Activated naive CD8-positive, alpha-beta T cell treated with anti-CD3 and anti-CD28 coated beads for 36 hours (primary cell): Measurements from ENCODE around the gene RAPGEF5. TPM values are rescaled to one million over a fixed set of nuclear protein-coding genes. Genes with fewer than 3 reads are reported as not detected.
"Not testable (repeated sequence)": the region's sequence is repeated elsewhere in the genome, so short reads cannot be mapped to it uniquely, and the experiment has no call there.

Experiments
- DNase-seq: peaks from one replicate; pipeline ENCODE4 v3.0.0; 2021
- H3K27ac Mint-ChIP-seq: one replicate; pipeline ENCODE4 v1.8.0; 2022; ENCODE audit warnings: mild to moderate bottlenecking, moderate library complexity, mixed read lengths
- H3K27me3 Mint-ChIP-seq: one replicate; pipeline ENCODE4 v1.8.0; 2022; ENCODE audit warnings: mild to moderate bottlenecking, mixed read lengths
- H3K36me3 Mint-ChIP-seq: one replicate; pipeline ENCODE4 v1.8.0; 2021; ENCODE audit warnings: mild to moderate bottlenecking, mixed read lengths
- H3K4me1 Mint-ChIP-seq: one replicate; pipeline ENCODE4 v1.8.0; 2021; ENCODE audit warnings: mixed read lengths
- H3K4me3 Mint-ChIP-seq: one replicate; pipeline ENCODE4 v1.8.0; 2022; ENCODE audit warnings: mild to moderate bottlenecking, moderate library complexity, mixed read lengths
- H3K9me3 Mint-ChIP-seq: one replicate; pipeline ENCODE4 v1.8.0; 2022; ENCODE audit warnings: mixed read lengths
- total RNA-seq, 2 experiments: library from RNA; stranded (reverse); gene quantifications; one replicate each; pipeline ENCODE4 v1.2.3, GENCODE V29; 2021

Gene RAPGEF5
- total RNA-seq, 2 experiments from 2014 or later, result 0.54 to 0.82 TPM

DNA sequence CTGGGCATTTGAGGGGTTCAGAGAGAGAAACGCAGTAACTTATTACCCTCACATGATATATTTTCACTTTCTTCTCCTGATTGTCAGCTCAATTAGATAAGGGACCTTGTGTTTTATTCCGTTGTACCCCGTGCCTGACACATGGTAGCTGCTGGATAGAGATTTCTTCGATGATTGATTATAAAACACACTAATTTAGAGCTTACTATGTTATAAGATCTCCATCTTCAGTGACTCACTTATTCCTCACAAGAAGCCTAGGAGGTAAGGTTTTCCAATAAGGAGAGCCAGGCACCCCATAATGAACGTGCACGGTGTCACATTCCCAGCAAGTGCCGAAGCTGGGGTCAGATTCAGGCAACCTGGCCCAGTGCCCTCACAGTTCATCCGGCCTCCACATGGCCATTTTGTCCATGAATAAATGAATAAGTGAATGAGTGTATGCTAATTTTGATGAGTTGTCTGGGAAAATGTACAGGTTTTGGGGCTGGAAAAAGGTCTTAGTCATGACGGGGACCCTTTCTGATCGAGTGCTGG, 273.2 kb downstream of the RAPGEF5 start:
- Mint-ChIP-seq H3K4me3 (peak overlapping the region; percentile 71), H3K27ac (no peak overlapping the region), H3K27me3 (peaks cover 34% of the 10 kb centered on the region), H3K36me3 (no peaks in the 10 kb centered on the region), H3K9me3 (no peaks in the 10 kb centered on the region), H3K4me1 (peaks cover 15% of the 10 kb centered on the region)
- DNase-seq, result no peak

GRCh38 chr7:22082886-22083703, 273.9 kb downstream of the RAPGEF5 start:
- DNase-seq, result peak; percentile 88
- no peak overlapping the region for H3K27ac Mint-ChIP-seq
- peaks cover 41% of the 10 kb centered on the region for H3K27me3 Mint-ChIP-seq
- peaks cover 15% of the 10 kb centered on the region for H3K4me1 Mint-ChIP-seq
- no peaks in the 10 kb centered on the region for H3K36me3 Mint-ChIP-seq
- H3K4me3 Mint-ChIP-seq, result peak overlapping the region; percentile 71
- H3K9me3 Mint-ChIP-seq, result no peaks in the 10 kb centered on the region

DNA sequence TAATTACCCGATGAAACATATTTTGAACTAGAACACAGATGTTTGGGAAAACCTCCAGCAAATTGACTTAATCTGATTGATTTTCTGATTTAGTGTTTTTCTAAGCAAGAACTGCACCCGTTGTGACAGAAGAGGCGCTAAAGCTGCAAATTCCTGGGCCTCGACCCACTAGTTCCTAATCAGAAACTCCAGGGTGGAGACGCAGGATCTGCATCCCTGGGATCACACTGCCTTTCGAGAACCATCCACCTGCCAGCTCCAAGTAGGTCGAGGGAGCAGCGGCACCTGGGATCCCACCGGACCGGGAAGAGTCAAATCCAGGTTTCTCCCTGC, 274.4 kb downstream of the RAPGEF5 start:
- Mint-ChIP-seq H3K4me1 (peaks cover 15% of the 10 kb centered on the region), H3K27ac (no peak overlapping the region), H3K27me3 (peaks cover 46% of the 10 kb centered on the region), H3K9me3 (no peaks in the 10 kb centered on the region), H3K4me3 (peak overlapping the region; percentile 71), H3K36me3 (no peaks in the 10 kb centered on the region)
- DNase-seq, result no peak

DNA sequence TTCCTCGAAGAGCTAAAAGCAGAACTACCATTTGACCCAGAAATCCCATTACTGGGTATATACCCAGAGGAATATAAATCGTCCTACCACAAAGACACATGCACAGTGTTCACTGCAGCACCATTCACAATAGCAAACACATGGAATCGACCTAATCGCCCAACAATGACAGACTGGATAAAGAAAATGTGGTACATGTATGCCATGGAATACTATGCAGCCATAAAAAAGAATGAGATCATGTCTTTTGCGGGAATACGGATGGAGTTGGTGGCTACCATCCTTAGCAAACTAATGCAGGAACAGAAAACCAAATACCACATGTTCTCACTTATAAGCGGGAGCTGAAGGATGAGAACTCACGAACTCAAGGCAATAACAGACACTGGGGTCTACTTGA, 276.7 kb downstream of the RAPGEF5 start:
- H3K36me3 Mint-ChIP-seq, H3K9me3 Mint-ChIP-seq, H3K27ac Mint-ChIP-seq, H3K4me3 Mint-ChIP-seq, DNase-seq: not testable (repeated sequence)
- peaks cover 15% of the 10 kb centered on the region for H3K4me1 Mint-ChIP-seq
- peaks cover 60% of the 10 kb centered on the region for H3K27me3 Mint-ChIP-seq

GRCh38 chr7:22078872-22079271, 278.1 kb downstream of the RAPGEF5 start:
- peaks cover 12% of the 10 kb centered on the region for H3K4me1 Mint-ChIP-seq
- H3K27me3 Mint-ChIP-seq, result peaks cover 60% of the 10 kb centered on the region
- H3K4me3 Mint-ChIP-seq, H3K27ac Mint-ChIP-seq, H3K36me3 Mint-ChIP-seq, DNase-seq, H3K9me3 Mint-ChIP-seq: not testable (repeated sequence)

DNA sequence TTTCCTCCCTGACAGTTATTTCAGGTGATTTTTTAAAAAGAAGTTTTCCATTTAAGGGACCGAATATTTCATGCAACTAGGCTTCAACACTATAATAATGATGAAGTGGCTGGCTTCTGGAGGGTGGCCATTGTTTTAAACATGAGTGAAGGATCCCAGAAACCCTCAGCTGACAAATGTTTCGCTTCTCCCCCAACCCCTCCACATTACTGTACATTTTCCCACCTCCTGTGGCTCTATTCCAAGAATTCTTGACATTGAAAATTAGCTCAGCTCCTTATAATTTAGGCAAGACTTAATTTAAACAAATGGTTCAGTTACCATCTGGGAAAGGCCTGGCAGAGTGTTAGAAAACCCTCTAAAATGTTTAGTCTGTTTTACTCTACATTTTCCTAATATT, 281.4 kb downstream of the RAPGEF5 start:
- no peaks in the 10 kb centered on the region for H3K36me3 Mint-ChIP-seq
- peaks cover 43% of the 10 kb centered on the region for H3K27me3 Mint-ChIP-seq
- no peak overlapping the region for H3K4me3 Mint-ChIP-seq
- H3K27ac Mint-ChIP-seq, result no peak overlapping the region
- H3K9me3 Mint-ChIP-seq, result no peaks in the 10 kb centered on the region
- H3K4me1 Mint-ChIP-seq, result no peaks in the 10 kb centered on the region
- DNase-seq, result no peak

DNA sequence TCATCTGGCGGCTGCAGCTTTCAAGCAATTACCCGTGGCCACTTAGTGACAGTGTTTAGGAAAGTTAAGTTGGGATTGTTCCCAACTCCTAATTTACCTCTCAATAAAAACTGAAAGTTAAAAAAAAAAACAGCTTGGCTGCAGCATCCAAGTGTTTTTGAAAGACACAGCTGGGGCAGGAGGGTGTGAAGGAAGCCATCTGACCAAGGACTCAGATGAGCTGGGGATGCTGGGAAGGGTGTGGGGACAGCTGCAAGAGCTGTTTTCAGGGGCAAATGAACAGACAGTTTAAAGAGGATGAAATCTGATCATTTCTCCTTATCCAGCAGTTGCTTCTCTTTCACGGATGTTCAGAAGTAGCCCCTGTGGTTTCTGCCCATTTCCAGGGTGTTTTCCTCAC, 282.1 kb downstream of the RAPGEF5 start:
- no peaks in the 10 kb centered on the region for H3K36me3 Mint-ChIP-seq
- no peak overlapping the region for H3K27ac Mint-ChIP-seq
- peaks cover 40% of the 10 kb centered on the region for H3K27me3 Mint-ChIP-seq
- H3K9me3 Mint-ChIP-seq, result no peaks in the 10 kb centered on the region
- no peaks in the 10 kb centered on the region for H3K4me1 Mint-ChIP-seq
- no peak for DNase-seq
- H3K4me3 Mint-ChIP-seq, result no peak overlapping the region

Other genes starting within 250 kb of the RAPGEF5 start
- gene STEAP1B, start 143.0 kb upstream of the RAPGEF5 start, total RNA-seq, result under 1 TPM in 1 of 2 experiments, not detected in 1; 0.18 TPM